Measurements from ENCODE around the gene CC2D2B. TPM values are rescaled to one million over a fixed set of nuclear protein-coding genes. Genes with fewer than 3 reads are reported as not detected.

Gene CC2D2B
- polyA plus RNA-seq, 3 donors: 0.08 to 1.8 TPM; not detected in 1

DNA sequence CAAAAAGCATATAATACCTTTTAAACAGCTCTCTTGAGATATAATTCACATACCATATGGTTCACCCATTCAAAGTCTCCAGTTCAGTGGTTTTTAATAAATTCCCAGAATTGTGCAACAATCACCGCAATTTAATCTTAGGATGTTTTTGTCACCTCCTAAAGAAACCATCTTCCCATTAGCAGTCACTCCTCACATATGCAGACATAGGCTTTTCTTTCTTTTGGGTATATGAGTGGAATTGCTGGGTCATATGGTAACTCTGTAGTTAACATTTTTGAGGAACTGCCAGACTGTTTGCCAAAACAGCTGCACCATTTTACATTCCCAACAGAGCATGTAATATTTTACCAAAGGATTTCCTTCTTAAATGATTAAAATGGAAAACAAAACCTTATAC lies 57.0 kb downstream of the CC2D2B start:
- no peaks in the 10 kb centered on the region for H3K27me3 Mint-ChIP-seq (ENCODE audit: low read depth in 3 of 3)
- no peak overlapping the region for H3K4me2 ChIP-seq (replicated peaks; ENCODE audit: extremely low read depth, low read length, poor library complexity, severe bottlenecking)
- H3K9me3 Mint-ChIP-seq: peaks cover 0 to 10% (median 7%) of the 10 kb centered on the region in 7 donors
- DNase-seq: peak in 1 of 3 donors; percentile 6
- peaks cover 4% of the 10 kb centered on the region in 2 donors for H3K9me3 ChIP-seq (replicated peaks in 1 of 2; ENCODE audit: control insufficient read depth in 1 of 2, insufficient read depth in 1 of 2, low read length in 2 of 2)
- TF ChIP-seq CTCF (IDR thresholded peaks at IDR 0.05): no peak
- H3K4me3 ChIP-seq (replicated peaks in 1 of 3; ENCODE audit: low read depth in 2 of 3, low read length in 3 of 3): no peak overlapping the region
- no peaks in the 10 kb centered on the region for H3K36me3 Mint-ChIP-seq
- H4K20me1 ChIP-seq (ENCODE audit: insufficient read depth, low read length): no peaks in the 10 kb centered on the region
- no peak overlapping the region for H3K27ac Mint-ChIP-seq
- peaks cover 6 to 10% of the 10 kb centered on the region in 2 donors for H3K4me1 ChIP-seq (ENCODE audit: control insufficient read depth in 1 of 2, insufficient read depth in 2 of 2, low read length in 2 of 2)
- WGBS (ENCODE audit: insufficient coverage): no CpG with 5 or more reads among the region's 1 CpG
- H3K4me1 Mint-ChIP-seq: peaks cover 13% of the 10 kb centered on the region
- H3K4me3 Mint-ChIP-seq: no peak overlapping the region
- H3K36me3 ChIP-seq (replicated peaks in 1 of 2; ENCODE audit: control insufficient read depth in 1 of 2, insufficient read depth in 2 of 2, low read length in 2 of 2): no peaks in the 10 kb centered on the region
- H3K27ac ChIP-seq (ENCODE audit: low read depth in 1 of 2, low read length in 2 of 2): no peak overlapping the region
- H3K79me2 ChIP-seq (ENCODE audit: insufficient read depth, low read length): no peaks in the 10 kb centered on the region
- intact Hi-C loops (cut with micrococcal nuclease): no loop called here
- H2AFZ ChIP-seq (ENCODE audit: insufficient read depth, low read depth, low read length, poor library complexity, severe bottlenecking): no peak overlapping the region
- no peaks in the 10 kb centered on the region for H3K27me3 ChIP-seq (ENCODE audit: control insufficient read depth in 2 of 2, insufficient read depth in 2 of 2, low read length in 2 of 2)
- no peak overlapping the region for H3K9ac ChIP-seq (ENCODE audit: insufficient read depth, low read length, poor library complexity, severe bottlenecking)

DNA sequence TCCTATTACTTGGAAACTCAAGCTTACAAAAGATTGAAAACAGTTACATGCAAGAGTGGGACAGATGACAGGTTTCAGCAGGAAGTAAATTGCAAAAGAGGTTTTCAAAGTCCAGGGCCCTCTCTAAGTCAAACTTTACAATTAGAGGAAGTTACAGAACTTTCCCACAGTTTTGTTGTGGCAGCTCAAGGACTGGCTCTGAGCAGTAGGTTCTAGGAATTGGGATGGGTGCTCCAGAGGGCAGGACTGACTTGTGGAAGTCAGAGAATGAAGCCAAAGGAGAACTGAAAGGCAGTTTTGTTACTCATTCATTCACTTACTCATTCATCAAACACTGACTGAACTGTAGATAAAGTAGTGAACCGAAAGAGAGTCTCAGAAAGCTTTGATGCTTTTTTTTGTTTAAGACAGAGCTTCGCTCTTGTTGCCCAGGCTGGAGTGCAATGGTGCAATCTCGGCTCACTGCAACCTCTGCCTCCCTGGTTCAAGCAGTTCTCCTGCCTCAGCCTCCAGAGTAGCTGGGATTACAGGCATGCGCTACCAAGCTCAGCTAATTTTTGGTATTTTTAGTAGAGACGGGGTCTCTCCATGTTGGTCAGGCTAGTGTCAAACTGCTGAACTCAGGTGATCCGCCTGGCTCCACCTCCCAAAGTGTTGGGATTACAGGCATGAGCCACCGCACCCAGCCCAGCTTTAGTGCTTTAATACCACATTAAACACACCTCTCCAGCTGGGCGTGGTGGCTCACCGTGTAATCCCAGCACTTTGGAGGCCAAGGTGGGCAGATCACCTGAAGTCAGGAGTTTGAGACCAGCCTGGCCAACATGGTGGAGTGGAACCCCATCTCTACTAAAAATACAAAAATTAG lies 68.8 kb downstream of the CC2D2B start:
- no peak overlapping the region for H3K9ac ChIP-seq (ENCODE audit: insufficient read depth, low read length, poor library complexity, severe bottlenecking)
- Mint-ChIP-seq H3K36me3 (no peaks in the 10 kb centered on the region), H3K4me3 (peak overlapping the region; percentile 48 to 59), H3K27me3 (ENCODE audit: low read depth in 3 of 3) (no peaks in the 10 kb centered on the region), H3K9me3 (no peaks in the 10 kb centered on the region), H3K27ac (peak overlapping the region in 5 of 7 donors; percentile 39 to 82 (median 68)), H3K4me1 (peaks cover 16% of the 10 kb centered on the region)
- no peaks in the 10 kb centered on the region for H3K79me2 ChIP-seq (ENCODE audit: insufficient read depth, low read length)
- no peaks in the 10 kb centered on the region for H4K20me1 ChIP-seq (ENCODE audit: insufficient read depth, low read length)
- H2AFZ ChIP-seq (ENCODE audit: insufficient read depth, low read depth, low read length, poor library complexity, severe bottlenecking): no peak overlapping the region
- 93% methylated on average over 5 of the region's 9 CpGs for WGBS (ENCODE audit: insufficient coverage)
- H3K4me1 ChIP-seq (ENCODE audit: control insufficient read depth in 1 of 2, insufficient read depth in 2 of 2, low read length in 2 of 2): peaks cover 0 to 9% of the 10 kb centered on the region in 2 donors
- no peaks in the 10 kb centered on the region for H3K36me3 ChIP-seq (replicated peaks in 1 of 2; ENCODE audit: control insufficient read depth in 1 of 2, insufficient read depth in 2 of 2, low read length in 2 of 2)
- H3K4me3 ChIP-seq (replicated peaks in 1 of 3; ENCODE audit: low read depth in 2 of 3, low read length in 3 of 3): peak overlapping the region in 1 of 3 experiments; percentile 13
- TF ChIP-seq CTCF (IDR thresholded peaks at IDR 0.05): no peak
- peak overlapping the region in 1 of 2 donors; percentile 58 for H3K27ac ChIP-seq (ENCODE audit: low read depth in 1 of 2, low read length in 2 of 2)
- intact Hi-C loops (cut with micrococcal nuclease): no loop called here
- H3K27me3 ChIP-seq (ENCODE audit: control insufficient read depth in 2 of 2, insufficient read depth in 2 of 2, low read length in 2 of 2): no peaks in the 10 kb centered on the region
- peak in 2 of 3 donors; percentile 3 to 29 for DNase-seq
- H3K4me2 ChIP-seq (replicated peaks; ENCODE audit: extremely low read depth, low read length, poor library complexity, severe bottlenecking): peak overlapping the region; percentile 19
- H3K9me3 ChIP-seq (replicated peaks in 1 of 2; ENCODE audit: control insufficient read depth in 1 of 2, insufficient read depth in 1 of 2, low read length in 2 of 2): no peaks in the 10 kb centered on the region
